NCI-H1092 (cell line): ENCODE measurements around the gene ABI3BP.
"Not testable (repeated sequence)": the region's sequence is repeated elsewhere in the genome, so short reads cannot be mapped to it uniquely, and the experiment has no call there.

ENCODE experiments used
- DNase-seq: peaks from one replicate; lab custom pipeline; 2025; lab: John Stamatoyannopoulos, UW

The ABI3BP gene

DNA sequence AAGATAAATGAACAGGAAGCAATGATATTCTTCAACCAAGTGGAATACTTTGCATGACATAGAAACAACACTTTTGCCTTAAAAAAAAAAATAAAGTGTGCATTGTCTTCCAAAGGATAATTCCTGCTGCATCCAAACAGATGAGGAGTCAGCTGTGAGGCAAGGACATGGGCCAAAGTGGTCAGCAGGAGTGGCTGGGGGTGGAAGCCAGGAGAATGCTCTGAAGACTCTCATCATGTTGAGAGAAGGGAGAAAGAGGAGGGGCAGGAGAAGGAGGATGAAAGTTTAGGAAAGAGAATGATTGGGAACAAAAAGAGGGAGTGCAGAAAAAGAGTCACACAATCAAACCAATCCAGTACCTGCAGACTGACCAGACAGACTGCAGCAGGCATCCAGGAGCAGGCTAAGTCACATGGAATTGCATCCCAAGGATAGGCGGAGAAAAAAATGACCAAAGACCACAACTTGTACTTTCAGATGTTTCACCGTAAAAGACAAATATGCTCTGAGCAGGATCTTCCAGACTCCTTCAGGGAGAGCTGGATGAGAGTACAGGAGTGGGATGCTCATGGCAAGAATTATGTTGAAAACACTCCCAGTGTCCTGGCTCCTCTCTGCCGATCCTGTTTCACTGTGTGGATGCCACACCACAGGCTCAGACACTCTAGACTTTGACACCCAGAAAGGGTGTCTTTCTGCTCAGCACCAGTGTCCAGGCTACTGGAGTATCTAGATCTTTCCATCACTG lies 11.9 kb downstream of the ABI3BP start:
- DNase-seq, result no peak

DNA sequence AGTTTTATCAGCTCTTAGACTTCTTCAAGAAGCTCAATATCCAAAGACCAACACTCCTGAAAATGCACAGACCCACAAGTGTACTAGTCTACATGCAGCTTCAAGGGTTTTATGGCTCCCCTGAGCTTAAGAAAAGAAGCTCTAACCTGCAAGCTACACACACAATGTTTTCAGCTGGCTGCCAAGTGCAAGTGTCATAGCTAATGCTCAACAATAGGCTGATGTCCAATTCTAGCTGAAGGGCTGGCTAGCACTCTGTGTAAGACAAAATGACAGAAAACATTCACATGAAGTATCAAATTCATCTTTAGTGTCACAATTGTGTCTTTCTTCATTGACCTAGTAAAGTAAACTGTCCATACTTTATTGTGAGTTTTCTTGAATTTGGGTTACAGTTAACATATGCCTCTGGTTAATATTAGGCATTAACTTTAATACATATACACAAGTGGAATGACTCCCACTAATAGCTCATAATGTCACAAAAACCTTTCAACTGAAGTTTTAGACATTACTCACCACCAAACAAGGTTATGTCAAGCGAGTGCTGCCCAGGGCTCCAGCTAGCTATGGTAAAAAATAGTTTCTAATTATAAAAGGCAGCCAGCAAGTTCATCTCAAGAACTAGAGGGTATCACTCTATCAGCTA lies 15.1 kb downstream of the ABI3BP start:
- no peak for DNase-seq

DNA sequence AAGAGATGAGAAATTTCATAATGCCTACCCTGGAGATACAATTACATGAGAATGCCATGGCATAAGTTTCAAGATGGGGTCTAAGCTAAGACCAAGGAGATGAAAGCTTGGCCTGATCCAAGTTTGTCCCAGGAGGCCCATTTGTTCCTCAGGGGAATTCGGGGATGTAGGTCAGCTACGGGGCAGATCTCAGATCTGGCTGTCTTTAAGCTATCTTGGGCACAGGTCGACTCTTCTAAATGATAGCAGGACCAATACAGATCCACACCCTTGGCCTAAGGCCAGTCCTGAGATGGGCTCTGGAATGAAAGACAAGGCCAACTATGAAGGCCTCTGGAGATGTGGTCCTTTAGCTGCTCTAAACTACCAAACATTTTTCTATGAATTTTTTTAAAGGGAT lies 16.6 kb downstream of the ABI3BP start:
- DNase-seq, result no peak

DNA sequence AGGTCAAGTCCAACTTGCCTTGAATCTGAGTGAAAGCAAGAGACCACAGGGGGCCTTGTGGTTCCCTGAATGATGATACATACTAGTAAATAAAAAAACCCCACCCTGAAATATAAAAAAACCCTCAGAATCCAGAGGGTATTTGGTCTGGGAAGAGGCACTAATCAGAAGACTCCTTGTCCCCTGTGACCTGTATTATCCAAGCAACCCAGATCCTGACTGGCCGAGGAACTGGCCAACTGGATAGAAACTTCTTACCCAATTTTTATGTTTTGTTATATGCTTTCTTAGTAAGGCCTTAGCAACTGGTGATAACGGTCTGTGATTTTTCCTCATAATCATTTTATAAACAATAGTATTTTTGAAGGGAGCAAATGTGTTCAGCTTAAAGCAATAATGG lies 17.5 kb downstream of the ABI3BP start:
- no peak for DNase-seq

DNA sequence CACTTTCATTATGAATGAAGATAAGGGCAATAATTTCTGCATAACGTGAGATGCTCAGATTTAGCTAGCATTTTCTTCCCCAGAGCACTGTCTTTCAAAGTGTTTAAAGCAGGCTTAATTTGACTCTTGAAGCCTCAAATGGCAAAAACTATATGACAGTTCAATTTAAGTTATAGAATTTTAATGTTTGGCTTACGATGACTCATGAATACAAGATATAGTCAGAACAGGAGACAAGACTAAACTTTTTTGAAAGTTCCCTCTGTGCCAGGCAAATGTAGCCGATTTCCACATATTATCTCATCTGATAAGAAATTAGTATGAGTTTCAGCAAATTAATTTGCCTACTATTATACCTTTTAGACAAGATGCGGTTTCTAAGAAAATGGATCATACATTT lies 19.6 kb downstream of the ABI3BP start:
- DNase-seq, result no peak

DNA sequence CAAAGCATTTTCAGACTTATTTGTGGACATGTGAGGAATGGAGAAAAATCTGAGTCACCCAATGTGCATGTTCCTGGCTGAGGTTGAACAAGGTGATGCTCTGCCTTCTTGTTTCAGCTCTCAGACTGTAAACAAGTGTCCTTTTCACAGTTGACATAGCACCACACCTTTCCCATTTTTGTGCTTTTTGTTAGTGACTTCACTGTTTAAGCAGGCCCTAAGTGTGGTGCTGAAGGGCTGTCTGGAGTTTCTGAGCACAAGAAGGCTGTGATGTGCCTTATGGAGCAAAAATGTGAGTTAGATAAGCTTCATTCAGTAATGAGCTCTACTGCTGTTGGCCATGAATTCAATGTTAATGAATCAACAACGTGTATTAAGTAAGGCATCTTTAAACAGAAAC lies 20.4 kb downstream of the ABI3BP start:
- DNase-seq, result no peak

DNA sequence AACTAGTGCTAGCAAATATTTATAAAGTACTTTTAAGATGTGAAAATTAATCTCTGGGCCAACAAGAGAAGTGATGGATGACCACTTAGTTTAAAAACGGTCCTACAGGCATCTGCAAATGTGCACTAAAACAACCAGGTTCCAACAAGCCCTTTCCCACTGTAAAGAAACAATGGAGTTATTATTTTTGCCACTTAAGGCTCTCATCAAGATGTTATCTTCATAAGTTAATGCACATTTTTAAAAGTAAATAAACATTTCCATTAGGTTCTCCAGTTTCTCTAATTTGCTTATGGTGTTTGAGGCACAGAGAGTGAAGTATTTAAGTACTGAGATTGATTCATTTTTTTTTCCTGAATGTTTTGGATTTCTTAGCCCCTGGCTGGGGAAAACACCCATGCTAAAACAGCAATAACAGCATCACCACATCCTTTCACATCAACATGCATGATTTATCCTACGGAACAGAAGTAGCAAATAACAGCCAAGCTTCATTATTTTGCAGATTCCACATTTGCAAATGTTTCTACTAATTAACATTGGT lies 20.8 kb downstream of the ABI3BP start:
- no peak for DNase-seq

DNA sequence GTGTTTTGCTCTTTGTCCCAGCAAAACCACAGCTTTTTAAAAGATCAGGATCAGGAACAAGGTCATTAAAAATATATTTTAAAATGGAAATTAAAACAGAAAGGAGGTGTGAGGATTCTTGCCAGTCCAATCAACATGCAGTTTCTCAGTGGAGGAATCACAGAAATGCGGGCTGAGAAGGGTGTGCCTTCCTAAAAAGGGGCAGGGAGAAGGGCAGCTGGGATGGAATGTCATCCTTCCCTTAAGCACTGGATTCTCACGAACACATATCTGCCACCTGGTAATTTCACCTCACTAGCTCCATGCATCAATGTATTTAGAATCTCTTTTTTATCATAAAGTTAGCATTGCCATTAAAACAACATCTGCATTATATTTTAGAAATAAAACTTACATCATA lies 21.4 kb downstream of the ABI3BP start:
- no peak for DNase-seq

DNA sequence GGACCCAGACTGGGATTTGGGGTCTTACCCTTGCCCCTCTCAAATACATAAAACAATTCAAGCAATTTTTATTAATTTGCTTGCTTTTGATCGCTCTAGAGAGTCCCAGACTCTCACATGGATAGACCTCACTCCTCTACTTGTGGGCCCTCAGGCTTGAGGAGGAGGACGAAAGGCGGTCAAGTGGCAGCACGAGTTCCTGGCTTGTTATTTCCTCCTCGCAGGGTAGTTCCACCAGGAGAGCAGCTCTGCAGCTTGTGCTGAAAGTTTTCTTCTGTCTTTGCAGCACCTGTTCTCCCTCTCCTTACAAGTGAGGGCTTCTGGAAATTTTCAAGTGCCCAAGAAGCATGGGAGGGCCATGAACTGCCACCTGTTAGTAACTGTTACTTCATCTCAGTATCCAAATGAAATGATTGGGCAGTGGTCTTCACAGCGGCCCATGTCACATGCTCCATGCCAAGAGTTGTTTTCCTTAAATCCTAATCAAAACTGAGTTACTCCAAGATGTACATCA lies 22.7 kb downstream of the ABI3BP start:
- no peak for DNase-seq

DNA sequence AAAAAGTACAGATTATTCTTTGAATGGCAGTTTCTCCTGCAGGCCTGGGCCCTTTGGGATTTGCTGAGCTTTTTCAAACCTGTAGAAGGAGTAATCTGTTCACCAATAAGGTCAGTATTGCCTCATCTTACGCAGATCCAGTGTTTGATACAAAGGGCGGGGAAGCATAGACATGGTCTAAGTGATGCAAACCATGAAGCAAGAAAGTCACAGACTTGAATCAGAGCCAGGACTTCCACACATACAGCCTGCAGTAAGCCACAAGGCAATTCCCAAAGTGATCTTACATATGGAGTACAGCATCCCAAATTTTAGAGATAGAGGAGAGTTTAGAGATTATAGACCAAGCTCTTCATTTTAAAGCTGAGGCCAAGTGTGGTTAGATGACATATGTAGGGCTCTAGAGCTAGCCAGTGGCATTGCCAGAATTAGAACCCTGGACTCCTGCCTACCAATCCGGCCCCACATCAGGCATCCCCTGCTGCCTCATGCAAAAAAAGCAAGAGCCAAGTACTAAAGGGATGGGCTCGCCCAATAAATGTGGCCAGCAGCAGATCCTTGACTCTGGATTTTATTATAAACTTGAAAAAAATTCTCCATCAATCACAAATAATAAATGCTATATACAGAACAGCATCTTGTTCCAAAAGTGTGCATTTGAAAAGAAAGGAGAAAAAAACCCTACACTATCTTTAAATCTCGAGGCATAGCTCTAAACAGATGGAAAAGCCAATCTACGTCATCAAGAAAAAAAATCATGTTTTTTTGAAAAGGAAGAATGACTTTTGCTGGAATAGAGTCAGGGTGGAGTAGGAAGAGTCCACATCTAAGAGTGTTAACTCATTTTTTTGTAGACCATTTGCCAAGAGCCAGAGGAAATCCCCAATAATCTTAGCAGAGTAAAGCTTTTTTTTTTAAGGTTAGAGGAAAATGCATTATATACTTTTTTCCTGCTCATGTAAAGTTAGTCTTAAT lies 24.0 kb downstream of the ABI3BP start:
- no peak for DNase-seq

DNA sequence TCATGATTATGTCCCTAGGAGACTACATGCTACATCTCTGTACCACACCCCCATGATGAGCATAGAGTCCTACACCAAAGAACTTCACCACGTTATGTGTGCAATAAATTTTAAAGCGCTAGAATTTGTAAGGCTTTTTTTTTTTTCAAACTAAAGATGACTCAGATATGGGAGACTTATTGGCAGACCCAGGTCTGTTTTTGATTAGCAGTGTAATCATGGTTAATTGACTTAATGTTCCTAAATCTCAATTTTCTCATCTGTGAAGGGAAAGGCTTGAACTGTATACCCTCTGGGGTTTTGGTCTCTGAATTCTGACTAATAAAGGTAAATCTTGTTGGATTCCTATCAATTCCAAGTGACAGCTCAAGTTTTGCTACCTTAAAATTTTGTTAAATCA lies 26.4 kb downstream of the ABI3BP start:
- no peak for DNase-seq

DNA sequence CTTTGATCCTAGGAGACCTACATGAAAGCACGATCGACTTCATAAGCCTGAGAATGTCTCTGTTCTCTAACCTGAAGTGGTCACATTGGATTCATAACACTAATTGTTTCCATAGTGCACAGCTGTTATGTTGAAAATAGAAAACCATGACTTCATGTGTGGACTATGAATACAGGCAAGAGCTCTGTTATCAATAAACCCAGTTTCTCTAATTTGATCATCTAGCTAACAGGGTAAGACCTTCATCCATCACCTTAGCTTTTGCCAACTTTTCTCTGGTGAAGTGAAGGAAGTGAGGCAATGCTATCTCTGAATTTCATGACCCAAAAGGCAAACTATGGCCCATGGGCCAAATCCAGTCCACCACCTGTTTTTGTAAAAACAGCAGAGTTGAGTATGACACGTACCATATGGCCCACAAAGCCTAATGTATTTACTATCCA lies 27.2 kb downstream of the ABI3BP start:
- no peak for DNase-seq

DNA sequence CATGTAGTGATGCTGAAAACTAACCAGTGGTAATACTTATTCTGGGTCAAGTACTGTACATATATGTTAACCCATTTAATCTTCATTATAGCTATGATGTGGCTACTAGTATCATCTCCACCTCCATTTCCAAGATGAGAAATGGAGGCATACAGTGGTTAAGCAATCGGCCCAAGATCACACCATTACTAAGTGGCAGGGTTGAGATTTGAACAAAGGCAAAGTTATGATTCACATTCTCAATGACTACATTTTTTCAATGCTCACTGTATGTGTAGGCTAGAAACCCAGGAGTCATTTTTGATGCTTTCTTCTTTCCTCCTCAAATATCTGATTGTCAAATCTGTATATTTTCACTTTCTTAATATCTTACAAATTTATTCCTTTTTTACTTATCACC lies 30.2 kb downstream of the ABI3BP start:
- no peak for DNase-seq

DNA sequence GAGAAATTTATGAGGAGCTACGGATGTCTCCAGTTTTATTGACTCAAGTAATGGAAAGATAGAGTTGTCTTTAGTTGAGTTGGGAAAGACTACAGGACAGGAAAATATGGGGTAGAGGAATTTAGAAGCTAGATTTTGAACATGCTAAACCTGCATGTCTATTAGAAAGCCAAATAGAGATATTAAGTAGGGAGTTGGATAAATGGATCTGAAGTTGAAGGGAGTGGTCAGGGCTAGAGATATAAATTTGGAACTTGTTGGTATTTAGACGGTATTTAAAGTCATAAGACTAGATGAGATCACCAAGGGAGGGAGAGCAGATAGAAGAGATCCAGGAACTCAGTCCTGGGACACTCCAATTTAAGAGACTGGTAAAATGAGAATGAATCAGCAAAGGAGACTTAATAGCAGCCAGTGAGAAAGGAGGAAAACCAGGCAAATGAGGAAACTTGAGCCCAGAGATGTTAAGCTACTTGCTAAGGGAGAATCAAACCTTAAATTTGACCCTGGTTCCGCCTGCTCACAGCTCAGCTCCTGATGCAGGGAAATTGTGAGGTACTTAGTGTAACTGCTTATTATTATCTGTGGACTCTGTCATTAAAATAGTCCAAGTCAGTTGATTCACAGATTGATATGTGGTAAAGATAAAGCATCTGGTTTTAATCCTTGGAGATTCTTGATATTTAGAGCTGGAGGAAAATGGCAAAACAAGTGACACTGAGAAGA lies 35.8 kb downstream of the ABI3BP start:
- no peak for DNase-seq

DNA sequence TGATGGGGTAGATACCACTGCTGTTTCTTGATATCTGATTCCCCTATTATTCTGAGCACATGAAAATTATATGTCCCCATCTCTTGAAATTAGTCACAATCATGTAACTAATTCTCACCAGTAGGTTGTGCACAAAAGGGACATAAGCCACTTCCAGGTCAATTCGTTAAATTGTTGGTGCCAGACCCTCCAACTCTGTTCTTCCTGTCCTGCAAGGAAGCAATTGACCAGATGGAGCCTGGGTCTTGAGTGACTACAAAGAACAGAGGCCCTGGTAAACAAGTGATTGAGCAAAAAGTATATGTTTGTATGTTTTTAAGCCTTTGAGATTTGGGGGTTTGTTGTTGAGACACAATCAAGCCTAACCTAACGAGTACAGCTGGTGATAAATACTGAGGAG lies 36.9 kb downstream of the ABI3BP start:
- no peak for DNase-seq

DNA sequence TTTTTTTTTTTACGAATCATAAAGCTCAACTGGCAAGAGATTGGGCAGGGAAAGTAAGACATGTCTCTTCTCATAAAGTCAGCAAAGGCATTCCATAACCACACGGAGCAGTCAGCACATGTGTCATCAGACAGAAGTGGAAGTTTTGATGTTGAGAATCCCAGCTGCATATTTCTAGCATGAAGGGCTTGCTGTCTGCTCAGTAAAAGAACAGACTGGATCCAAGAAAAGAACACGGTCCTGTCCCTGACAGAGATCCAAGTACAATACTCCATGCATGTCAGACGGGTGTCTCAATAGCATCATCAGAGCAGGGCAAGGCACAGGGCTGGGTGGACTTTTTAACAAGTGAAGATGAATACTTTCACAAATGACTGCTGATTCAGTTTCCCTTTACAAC lies 38.2 kb downstream of the ABI3BP start:
- no peak for DNase-seq

DNA sequence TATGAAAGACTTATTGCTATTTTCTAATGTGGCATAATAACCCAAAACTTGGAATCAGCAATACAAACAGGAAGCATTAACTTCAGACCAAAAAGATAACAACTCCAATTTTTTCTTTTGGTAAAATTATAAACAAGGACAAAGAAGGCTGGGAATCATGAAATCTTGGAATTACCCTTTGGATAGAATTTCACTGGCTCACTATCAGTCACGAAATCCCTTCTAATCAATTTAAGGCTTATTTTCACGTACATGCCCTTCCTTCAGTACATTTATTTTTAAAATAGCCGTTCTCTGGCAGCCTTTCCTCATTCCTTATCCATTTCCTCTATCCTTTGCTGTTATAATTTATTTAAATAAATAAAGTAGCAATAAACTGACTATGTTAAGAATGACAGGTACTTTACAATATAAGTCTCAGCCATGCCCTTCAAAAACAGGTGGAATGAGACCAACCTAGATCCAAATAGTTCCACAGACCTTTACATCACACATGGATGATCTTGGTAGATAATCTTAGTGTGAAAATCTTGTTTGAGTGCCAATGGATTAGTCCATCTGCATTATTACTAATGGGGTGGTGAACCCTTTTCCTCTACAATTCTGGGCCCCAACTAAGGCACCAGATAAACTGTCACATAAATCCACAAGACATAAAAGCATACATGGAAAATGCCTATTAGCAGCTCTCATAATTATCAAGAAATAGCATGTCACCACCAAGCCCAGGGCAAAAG lies 38.9 kb downstream of the ABI3BP start:
- DNase-seq, result no peak

DNA sequence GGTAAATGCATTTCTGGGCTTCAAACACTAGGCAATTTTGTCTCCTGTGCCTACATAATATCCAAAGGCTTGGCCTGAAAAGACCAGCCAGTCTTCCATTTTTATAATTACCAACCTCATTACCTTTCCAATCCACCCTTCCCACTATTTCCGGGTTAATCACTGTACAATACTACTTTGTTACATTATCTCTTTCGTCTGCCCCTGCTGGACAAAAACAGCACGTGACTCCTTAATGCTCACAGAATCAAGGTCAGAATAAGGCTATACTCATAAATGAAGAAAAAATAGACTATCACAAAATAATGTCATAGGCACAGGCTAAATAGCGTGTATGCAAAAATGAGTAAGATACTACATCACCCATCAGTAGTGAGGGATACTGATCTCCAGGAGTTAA lies 40.1 kb downstream of the ABI3BP start:
- DNase-seq, result no peak

DNA sequence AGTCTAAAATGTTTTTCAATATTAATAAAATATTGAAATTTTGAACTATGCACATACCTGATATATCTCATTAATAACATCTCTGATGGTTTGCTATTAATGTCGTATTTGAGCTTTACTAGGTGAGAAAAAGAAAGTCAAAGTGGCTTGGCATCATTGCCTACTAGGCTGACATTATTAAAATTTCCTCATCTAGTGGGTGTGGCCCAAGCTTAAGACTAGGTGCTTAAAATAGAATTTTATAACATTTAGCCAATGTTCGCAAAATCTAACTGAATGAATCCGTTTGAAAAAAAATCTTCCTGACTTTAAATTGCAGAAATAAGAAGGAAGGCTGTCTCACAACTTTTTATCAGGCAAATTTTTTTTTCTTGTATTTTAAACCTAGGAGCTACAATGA lies 46.1 kb downstream of the ABI3BP start:
- DNase-seq, result no peak

DNA sequence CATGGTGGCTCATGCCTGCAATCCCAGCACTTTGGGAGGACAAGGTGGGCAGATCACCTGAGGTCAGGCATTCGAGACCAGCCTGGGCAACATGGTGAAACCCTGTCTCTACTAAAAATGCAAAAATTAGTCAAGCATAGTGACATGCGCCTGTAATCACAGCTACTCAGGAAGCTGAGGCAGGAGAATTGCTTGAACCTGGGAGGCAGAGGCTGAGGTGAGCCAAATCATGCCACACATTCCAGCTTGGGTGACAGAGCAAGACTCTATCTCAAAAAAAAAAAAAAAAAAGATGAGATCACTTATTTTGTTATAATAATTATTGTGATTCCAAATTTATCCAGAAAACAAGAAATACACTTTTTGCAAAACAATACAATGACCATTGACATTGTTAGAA lies 47.1 kb downstream of the ABI3BP start:
- not testable (repeated sequence) for DNase-seq

DNA sequence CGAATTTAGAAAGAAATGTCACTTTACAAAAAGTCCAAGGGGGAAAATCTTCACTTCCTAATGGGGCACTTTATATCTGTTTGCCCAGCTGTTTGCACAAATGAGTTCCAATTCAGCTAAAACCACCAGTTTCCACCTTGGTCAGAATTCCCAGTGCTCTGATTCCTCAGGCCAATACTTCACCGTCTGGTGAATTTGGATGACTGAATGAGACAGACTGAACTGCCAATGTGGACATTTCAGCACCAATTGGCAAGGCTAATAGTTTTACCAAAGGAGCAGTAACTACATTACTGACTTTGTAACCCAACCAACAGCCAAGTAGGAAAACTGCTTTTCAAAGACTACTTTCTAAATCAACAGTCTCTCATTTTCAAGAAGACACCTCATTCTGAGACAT lies 51.8 kb downstream of the ABI3BP start:
- no peak for DNase-seq
